B cell (primary cell): ENCODE data around the gene CUL9. TPM values are rescaled to one million over a fixed set of nuclear protein-coding genes. Genes with fewer than 3 reads are reported as not detected.
A peak's percentile ranks its signal among the peaks of the same experiment; 100 is the strongest.

ENCODE experiments used
- ATAC-seq: fragments of 200-7000 bp; cut with Tn5 transposase; one replicate; pipeline ENCODE4 v1.10.0; 2021; ENCODE audit warnings: low read depth, mild to moderate bottlenecking, moderate number of reproducible peaks, moderate library complexity
- CTCF ChIA-PET: fragments of 350-600 bp; sonication (Branson Sonifier 250); formaldehyde crosslinking; loops from one replicate; lab custom pipeline; 2021; ENCODE audit warnings: antibody characterized with exemption, inconsistent platforms; lab: Charles Lee
- POLR2A ChIA-PET: fragments of 350-600 bp; sonication (Branson Sonifier 250); formaldehyde crosslinking; loops from one replicate; lab custom pipeline; 2021; ENCODE audit warnings: antibody characterized with exemption; lab: Charles Lee
- DNase-seq: peaks from one replicate; pipeline ENCODE4 v3.0.0; 2013
- H2AFZ ChIP-seq: 2 replicates; pipeline ENCODE4 v1.6.1; 2012; ENCODE audit warnings: mild to moderate bottlenecking, low read depth, low read length; ENCODE audit not compliant: insufficient read depth, poor library complexity, severe bottlenecking
- H3K27ac ChIP-seq, 2 donors: 1 replicate in 1 of 2; 2 replicates in 1 of 2; pipeline ENCODE4 v1.5.1; 2012 to 2013; ENCODE audit warnings: low read length in 2 of 2, mild to moderate bottlenecking in 2 of 2, moderate library complexity in 1 of 2
- H3K27me3 ChIP-seq, 4 experiments: fragments of 200-600 bp in 1 of 4; sonication (generic) in 1 of 4; replicated peaks in 1 of 4; 1 replicate in 2 of 4; 2 replicates in 2 of 4; pipeline versions ENCODE4 v1.6.1 to v1.7.0; 2013 to 2016; ENCODE audit warnings: low read length in 3 of 4, mild to moderate bottlenecking in 2 of 4, mixed read lengths in 1 of 4, moderate library complexity in 1 of 4; ENCODE audit not compliant: insufficient read depth in 4 of 4, control insufficient read depth in 3 of 4; ENCODE audit errors: control extremely low read depth in 1 of 4
- H3K36me3 ChIP-seq, 2 experiments: replicated peaks in 1 of 2; 1 replicate in 1 of 2; 2 replicates in 1 of 2; pipeline versions ENCODE4 v1.6.1 to v1.7.1; 2013; ENCODE audit warnings: low read length in 1 of 2; ENCODE audit not compliant: insufficient read depth in 2 of 2, control insufficient read depth in 1 of 2; ENCODE audit errors: control extremely low read depth in 1 of 2, extremely low read depth in 1 of 2
- H3K4me1 ChIP-seq, 2 donors: fragments of 200-600 bp in 1 of 2; sonication (generic) in 1 of 2; 1 replicate in 1 of 2; 2 replicates in 1 of 2; pipeline versions ENCODE4 v1.5.1 to v1.6.1; 2013 to 2017; ENCODE audit warnings: low read length in 2 of 2; ENCODE audit not compliant: control insufficient read depth in 2 of 2, insufficient read depth in 2 of 2
- H3K4me2 ChIP-seq: replicated peaks from 2 replicates; pipeline ENCODE3; 2012; ENCODE audit warnings: mild to moderate bottlenecking, low read depth, low read length; ENCODE audit not compliant: poor library complexity, severe bottlenecking
- H3K4me3 ChIP-seq, 5 experiments: fragments of 200-600 bp in 1 of 5; sonication (generic) in 1 of 5; 1 replicate in 3 of 5; 2 replicates in 2 of 5; pipeline versions ENCODE4 v1.5.1 to v1.7.0; 2011 to 2016; ENCODE audit warnings: low read length in 4 of 5, mild to moderate bottlenecking in 4 of 5, low read depth in 2 of 5, control low read depth in 1 of 5, moderate library complexity in 1 of 5; ENCODE audit not compliant: insufficient read depth in 1 of 5; ENCODE audit errors: control extremely low read depth in 1 of 5, extremely low read depth in 1 of 5
- H3K79me2 ChIP-seq: fragments of 200-600 bp; sonication (generic); one replicate; pipeline ENCODE4 v1.6.0; 2016; ENCODE audit warnings: low read length; ENCODE audit not compliant: control insufficient read depth, insufficient read depth
- H3K9ac ChIP-seq: fragments of 200-600 bp; sonication (generic); 2 replicates; pipeline ENCODE4 v1.6.1; 2017; ENCODE audit warnings: mild to moderate bottlenecking, low read length, moderate library complexity
- H3K9me3 ChIP-seq, 3 donors: one replicate each; pipeline versions ENCODE4 v1.6.1 to v1.7.1; 2013; ENCODE audit warnings: low read length in 2 of 3; ENCODE audit not compliant: control insufficient read depth in 2 of 3, insufficient read depth in 1 of 3; ENCODE audit errors: control extremely low read depth in 1 of 3
- H4K20me1 ChIP-seq: 2 replicates; pipeline ENCODE4 v1.6.0; 2012; ENCODE audit warnings: mild to moderate bottlenecking, low read length; ENCODE audit not compliant: insufficient read depth, control insufficient read depth, poor library complexity, severe bottlenecking
- H3K27ac Mint-ChIP-seq: one replicate; pipeline ENCODE4 v1.8.0; 2021; ENCODE audit warnings: mixed read lengths
- H3K27me3 Mint-ChIP-seq: one replicate; pipeline ENCODE4 v1.8.0; 2021; ENCODE audit warnings: mixed read lengths
- H3K4me1 Mint-ChIP-seq: one replicate; pipeline ENCODE4 v1.8.0; 2021; ENCODE audit warnings: mixed read lengths
- H3K4me3 Mint-ChIP-seq: one replicate; pipeline ENCODE4 v1.8.0; 2021; ENCODE audit warnings: mixed read lengths
- H3K9me3 Mint-ChIP-seq: one replicate; pipeline ENCODE4 v1.8.0; 2022; ENCODE audit warnings: mixed read lengths; ENCODE audit not compliant: insufficient read depth
- CTCF ChIP-seq: fragments of 200-600 bp; IDR thresholded peaks from one replicate; pipeline ENCODE4 v1.8.0; 2022; ENCODE audit warnings: antibody characterized with exemption, mild to moderate bottlenecking
- EZH2 ChIP-seq: IDR thresholded peaks from 2 replicates; pipeline ENCODE4 v1.6.1; 2012; ENCODE audit warnings: borderline replicate concordance, low read depth, mild to moderate bottlenecking, moderate library complexity, low read length; ENCODE audit not compliant: insufficient read depth, poor library complexity, severe bottlenecking
- WGBS: methylation state at CpG from one replicate; pipeline ENCODE4 v1.1.5; 2013; ENCODE audit warnings: missing lambda C conversion rate; ENCODE audit not compliant: insufficient coverage; 5-methylcytosine and 5-hydroxymethylcytosine counted together
- intact Hi-C: fragments of 100-400 bp; cut with micrococcal nuclease; formaldehyde crosslinking; loops from one replicate; pipeline ENCODE4 v1.10.0; 2022
- polyA plus RNA-seq: library from polyadenylated mRNA; depleted of rRNA; stranded (reverse); fragments of >200 nt; gene quantifications from 2 replicates; pipeline ENCODE4 v1.2.3, GENCODE V29; 2012
- total RNA-seq, 2 donors: library from RNA; stranded (reverse); fragments of 120-200 nt in 1 of 2; gene quantifications; 1 replicate in 1 of 2; 2 replicates in 1 of 2; pipeline versions ENCODE4 v1.2.3 to v1.2.4, GENCODE V29; 2013 to 2022

The CUL9 gene
- total and polyA plus RNA-seq, 2 donors (not counting 1 experiment from before 2014, with no cell fraction given) = 98.0 to 110 TPM

GRCh38 chr6:43215066-43215465 lies 33.1 kb downstream of the CUL9 start:
- H3K4me1 Mint-ChIP-seq = no peaks in the 10 kb centered on the region
- Histone ChIP-seq H3K9me3 (no peaks in the 10 kb centered on the region), H3K27ac (no peak overlapping the region), H4K20me1 (no peaks in the 10 kb centered on the region), H3K4me2 (no peak overlapping the region), H3K36me3 (peaks cover 1 to 43% of the 10 kb centered on the region in 2 experiments), H3K4me3 (no peak overlapping the region), H2AFZ (no peak overlapping the region), H3K79me2 (peaks cover 13% of the 10 kb centered on the region), H3K9ac (no peak overlapping the region), H3K4me1 (no peaks in the 10 kb centered on the region), H3K27me3 (no peaks in the 10 kb centered on the region)
- no peaks in the 10 kb centered on the region for H3K27me3 Mint-ChIP-seq
- ChIA-PET POLR2A (no interaction called here), CTCF (interaction anchor here (3.1 kb wide), 1 partner anchor 14 kb away, joined by 15 read pairs; the partner anchor contains the start of gene DNPH1)
- H3K9me3 Mint-ChIP-seq = no peaks in the 10 kb centered on the region
- DNase-seq = no peak
- intact Hi-C loops = no loop called here
- H3K4me3 Mint-ChIP-seq = no peak overlapping the region
- TF ChIP-seq EZH2 (no peak), CTCF (no peak)
- WGBS = 98% methylated on average over 8 of the region's 8 CpGs
- peak overlapping the region; percentile 5 for H3K27ac Mint-ChIP-seq
- ATAC-seq = no peak

- H3K9me3 ChIP-seq = no peaks in the 10 kb centered on the region
- no peaks in the 10 kb centered on the region for H4K20me1 ChIP-seq
- TF ChIP-seq CTCF (no peak), EZH2 (no peak)
- no peak overlapping the region for H3K27ac Mint-ChIP-seq
- no peak overlapping the region for H3K4me3 ChIP-seq
- DNase-seq (no peak), ATAC-seq (no peak)
- H3K4me1 ChIP-seq = no peaks in the 10 kb centered on the region
- H2AFZ ChIP-seq = no peak overlapping the region
- no peaks in the 10 kb centered on the region for H3K27me3 ChIP-seq
- no peak overlapping the region for H3K4me3 Mint-ChIP-seq
- H3K9me3 Mint-ChIP-seq = no peaks in the 10 kb centered on the region
- H3K4me1 Mint-ChIP-seq = no peaks in the 10 kb centered on the region
- no peak overlapping the region for H3K4me2 ChIP-seq
- intact Hi-C loops = no loop called here
- H3K9ac ChIP-seq = no peak overlapping the region
- H3K79me2 ChIP-seq = peaks cover 21% of the 10 kb centered on the region
- H3K27ac ChIP-seq = no peak overlapping the region
- ChIA-PET POLR2A (interaction anchor here (0.6 kb wide), 1 partner anchor 476 kb away, joined by 3 read pairs; no protein-coding TSS in a partner anchor), CTCF (interaction anchor here (0.6 to 3.1 kb wide), 2 partner anchors 13 to 168 kb away, joined by 3 to 15 read pairs; partner anchors contain the start of gene DNPH1)
- 95% methylated on average over 12 of the region's 12 CpGs for WGBS
- H3K27me3 Mint-ChIP-seq = no peaks in the 10 kb centered on the region
- peaks cover 1 to 55% of the 10 kb centered on the region in 2 experiments for H3K36me3 ChIP-seq
These were observed 34.2 kb downstream of the CUL9 start for GRCh38 chr6:43216200-43216599.
